HG03159 (cell line): ENCODE results near the gene GORASP1.

Experiments used
- ATAC-seq: cut with Tn5 transposase; IDR thresholded peaks from one replicate; pipeline ENCODE4 v1.9.1; 2021; ENCODE audit warnings: mild to moderate bottlenecking, moderate library complexity; ENCODE audit not compliant: unreplicated experiment

The GORASP1 gene

DNA sequence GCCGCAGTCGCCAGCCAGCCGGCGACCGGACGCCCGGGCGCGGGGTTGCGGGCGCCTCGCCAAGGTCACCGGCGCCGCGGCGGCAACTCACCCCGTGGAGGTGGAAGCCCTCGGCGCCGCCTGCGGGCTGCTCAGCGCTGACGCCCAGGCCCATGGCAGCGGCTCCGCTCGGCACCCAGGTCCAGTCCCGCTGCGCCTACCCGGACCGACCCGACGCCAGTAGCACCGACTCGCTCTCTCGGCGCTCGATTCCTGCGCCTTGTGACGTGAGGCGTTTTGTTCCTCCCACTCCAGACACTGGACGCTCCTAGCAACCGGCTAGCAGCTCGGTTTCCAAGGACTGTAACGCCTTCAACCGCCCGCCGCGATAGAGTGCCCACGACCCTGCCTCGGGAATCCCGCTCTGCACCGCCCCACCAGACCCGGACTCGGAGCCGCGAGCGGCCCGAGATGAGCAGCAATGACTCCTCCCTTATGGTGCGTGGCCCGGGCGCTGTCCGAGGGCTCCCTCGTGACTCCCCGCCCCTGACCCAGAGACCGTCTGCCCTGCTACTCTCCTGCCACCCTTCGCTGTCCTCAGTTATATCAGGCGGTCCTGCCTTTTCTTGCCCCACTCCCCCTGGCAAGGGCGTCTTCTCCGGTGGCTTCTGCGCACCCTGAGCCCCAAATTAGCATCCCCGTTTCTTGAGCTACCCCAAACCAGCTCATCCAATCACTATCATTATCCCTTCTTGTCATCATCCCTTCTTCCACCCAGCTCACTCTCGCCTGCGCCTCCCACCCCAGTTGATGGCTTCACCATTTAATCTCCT lies at the start of gene GORASP1, which contains the start of gene TTC21A:
GORASP1 (minus strand) TSS at position 240 of the 812 bp plus-strand sequence; CDS start at position 154, 86 bp downstream.
TTC21A (plus strand) TSS at position 293 of the 812 bp plus-strand sequence; CDS start at position 451, 158 bp downstream.
- ATAC-seq = peak; percentile 45

GRCh38 chr3:39156421-39156820 lies 49.0 kb upstream of the GORASP1 start:
- ATAC-seq = no peak

DNA sequence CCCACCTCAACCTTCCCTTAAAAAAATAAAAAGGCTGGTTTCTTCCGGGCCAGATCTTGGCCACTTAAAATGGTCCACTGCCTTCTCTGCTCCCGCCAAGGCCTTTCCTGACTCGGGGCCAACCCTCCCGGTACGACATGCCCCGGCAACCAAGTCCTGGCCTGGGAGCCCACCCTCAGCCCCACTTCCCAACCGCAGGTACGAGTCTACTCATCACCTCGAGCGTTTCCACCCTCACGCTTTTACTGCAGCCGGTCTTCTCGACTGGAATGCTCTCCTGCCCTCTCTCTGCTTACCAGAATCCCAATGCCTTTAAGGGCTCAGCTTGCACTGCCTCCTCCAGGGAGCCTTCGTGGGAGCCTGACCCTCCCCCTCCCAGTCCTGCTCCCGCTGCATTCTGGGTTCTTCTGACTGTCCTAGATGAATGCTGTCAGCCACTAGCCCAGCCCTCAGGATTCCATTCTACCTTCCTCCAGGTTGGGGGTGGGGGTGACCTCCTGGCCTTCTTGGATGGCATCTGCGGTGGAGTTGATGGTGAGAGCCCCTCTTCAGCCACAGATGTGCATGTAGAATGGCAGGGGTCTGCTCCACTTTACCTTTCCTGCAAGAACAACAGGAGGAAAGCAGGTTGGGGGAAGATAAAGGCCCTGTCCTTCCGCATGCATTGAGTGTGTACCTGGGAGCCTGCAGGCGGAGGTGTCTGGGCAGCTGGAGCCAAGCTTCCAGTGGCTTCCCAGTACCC lies 47.0 kb upstream of the GORASP1 start:
- no peak for ATAC-seq

GRCh38 chr3:39153977-39154279 lies 46.5 kb upstream of the GORASP1 start:
- no peak for ATAC-seq

DNA sequence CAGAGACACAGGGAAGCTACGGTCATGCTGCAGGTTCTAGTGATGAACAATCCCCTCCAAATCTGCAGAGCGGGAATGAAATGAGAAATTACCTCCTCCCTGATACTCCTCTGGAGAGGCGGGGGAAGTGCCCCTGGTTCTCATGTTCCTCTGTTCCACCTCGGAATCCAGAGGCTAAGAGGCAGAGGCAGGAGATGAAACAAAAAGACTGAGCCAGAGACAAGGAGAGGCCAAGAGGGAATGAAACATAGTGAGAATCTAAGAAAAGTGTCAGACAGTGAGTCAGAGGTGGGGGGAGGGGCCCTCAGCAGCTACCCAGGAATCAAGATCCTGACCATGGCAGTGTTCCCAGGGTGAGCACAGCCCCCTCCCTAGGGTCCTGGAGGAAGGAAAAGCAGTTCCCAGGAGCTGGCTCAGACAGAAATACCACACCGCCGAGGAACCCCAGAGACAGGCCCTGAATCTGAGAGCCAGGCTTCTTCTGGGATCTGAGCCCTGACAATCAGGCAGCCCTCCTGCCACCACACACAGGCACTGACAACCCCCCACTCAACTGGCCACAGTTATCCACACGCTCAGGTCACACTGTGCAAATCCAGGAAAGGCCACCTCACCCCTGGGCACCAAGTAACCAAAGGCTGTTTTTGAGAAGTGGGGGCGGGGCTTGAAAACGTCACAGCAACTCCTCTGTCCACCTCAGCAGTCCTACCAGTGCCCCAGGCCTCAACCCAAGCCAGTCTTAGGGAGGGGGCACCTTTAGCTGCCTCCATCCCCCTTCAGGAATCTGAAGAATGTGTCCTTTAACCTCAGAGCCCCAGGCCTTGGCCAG lies 43.6 kb upstream of the GORASP1 start:
- no peak for ATAC-seq

DNA sequence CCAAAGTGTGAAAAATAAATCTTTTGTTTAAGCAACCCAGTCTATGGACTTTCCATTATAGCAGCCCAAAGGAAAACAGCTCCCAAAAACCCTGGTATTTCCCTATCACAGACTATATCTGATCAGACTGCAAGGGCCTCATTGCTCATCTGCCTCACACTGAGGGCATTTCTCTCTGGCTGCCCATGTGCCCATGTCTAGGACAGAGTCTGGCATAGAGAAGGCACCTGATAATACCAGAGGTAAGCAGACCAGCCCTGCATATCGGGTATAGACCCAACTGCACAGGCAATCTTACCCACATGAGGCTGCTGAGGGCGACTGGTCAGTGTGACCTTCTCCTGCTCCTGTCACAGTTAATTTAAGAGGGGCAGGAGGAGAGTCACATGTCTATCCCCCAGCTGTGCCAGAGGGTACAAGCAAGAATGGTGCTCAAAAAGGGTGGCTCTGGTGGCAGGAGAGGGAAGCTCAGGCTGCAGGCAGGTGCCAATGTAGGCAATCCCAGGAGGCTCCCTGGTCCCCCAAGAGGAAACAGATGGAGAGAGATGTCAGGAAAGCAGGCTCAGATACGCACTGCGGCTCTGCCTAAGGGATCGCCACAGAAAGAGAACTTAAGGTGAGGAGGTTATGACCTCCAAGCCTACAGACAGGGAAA lies 42.8 kb upstream of the GORASP1 start:
- ATAC-seq = no peak

DNA sequence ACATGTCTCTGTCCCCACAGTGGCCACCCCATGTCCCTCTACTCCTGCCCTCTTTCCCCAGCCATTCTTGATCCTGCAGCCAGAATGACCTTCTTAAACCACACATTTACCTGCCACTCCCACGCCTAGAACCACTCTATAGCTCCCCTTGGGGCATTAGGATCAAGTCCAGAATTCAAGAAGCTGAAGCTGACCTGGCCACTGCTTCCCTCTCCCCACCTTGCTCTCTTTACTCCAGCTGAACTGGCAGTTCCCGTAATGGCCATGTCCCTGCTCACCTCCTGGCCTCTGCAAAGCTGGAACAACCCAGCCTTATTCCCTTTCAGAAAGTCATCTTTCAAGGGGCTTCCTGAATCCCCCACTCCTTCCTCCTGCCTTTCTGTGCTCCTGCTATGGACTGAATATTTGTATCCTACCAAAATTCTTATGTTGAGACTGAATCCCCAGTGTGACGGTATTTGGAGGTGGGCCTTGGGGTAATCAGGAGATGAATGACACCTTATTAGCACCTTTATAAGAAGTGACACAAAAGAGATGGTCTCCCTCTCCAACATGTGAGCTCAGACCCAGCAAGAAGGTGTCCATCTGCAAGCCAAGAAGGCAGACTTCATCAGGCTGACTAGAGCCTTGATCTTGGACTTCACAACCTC lies 42.2 kb upstream of the GORASP1 start:
- ATAC-seq = no peak

- ATAC-seq = no peak
Observed at GRCh38 chr3:39149059-39149455, 41.6 kb upstream of the GORASP1 start.

- ATAC-seq = no peak
Observed at GRCh38 chr3:39148435-39149058, 41.1 kb upstream of the GORASP1 start.

DNA sequence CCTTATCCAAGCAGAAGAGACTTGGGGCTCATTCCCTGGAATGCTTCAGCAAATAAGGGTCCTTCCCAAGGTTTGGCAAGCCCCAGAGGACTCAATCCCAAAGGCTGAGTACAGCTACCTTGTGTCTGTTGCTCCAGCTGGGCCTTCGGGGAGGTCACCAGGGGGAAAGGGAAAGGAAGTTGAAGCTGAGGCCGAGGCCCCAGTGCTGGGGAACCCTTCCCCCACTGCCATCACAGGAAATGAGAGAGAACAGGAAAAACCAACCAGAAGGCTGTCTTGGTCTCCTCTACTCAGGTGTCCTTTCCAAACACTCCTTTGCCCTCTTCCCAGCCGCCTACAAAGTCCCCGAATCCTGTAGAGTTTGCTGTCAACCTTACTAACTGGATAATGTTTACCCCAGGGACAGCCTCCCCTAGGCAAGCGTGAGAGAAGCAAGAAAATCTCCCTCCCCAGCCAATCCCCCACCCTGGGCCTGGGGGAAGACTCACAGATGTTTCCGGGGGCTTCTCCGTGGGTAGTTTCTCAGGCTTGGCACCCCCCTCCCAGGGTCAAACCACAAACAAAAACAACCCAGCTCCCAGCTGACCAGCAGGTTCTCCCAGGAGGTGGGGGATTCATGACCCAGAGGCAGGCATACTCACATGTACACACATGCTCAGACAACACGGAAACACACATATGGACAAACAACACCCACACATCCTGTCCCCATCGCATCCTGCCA lies 40.4 kb upstream of the GORASP1 start:
- ATAC-seq = peak; percentile 28

GRCh38 chr3:39146611-39147591 lies 39.5 kb upstream of the GORASP1 start:
- peak; percentile 14 for ATAC-seq

- ATAC-seq = no peak
Observed at GRCh38 chr3:39146083-39146501, 38.7 kb upstream of the GORASP1 start.

DNA sequence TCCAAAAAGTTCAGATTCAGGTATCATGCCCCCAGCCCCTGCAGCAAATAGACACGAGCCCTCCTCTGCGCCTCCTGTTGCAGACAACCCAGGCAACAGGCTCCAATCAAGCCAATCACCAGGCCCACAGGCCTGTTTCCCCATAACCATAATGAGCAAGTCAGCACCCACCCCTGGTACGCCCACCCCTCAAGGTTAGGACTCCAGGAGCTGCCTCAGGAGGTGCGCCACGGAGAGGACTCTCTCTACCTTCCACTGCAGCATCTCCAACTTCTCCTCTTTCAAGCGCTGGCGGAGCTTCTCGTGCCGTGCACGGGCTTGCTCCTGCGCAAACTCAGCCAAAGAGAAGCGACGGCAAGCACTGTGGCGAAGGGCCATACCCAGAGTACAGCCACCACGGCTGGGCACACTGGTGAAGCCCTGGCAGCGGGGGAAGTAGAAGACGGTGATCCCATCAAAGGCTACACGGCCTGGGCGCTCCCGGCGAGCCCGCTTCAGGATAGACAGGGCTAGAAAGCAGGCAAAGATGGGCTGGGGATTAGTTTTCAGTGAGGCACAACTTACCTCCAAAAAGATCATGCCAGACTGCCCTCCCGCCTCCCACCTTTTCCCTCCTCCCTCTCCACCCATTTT lies 37.4 kb upstream of the GORASP1 start:
- no peak for ATAC-seq

GRCh38 chr3:39144095-39144747 lies 36.8 kb upstream of the GORASP1 start:
- ATAC-seq = no peak

GRCh38 chr3:39143051-39143885 lies 35.8 kb upstream of the GORASP1 start:
- no peak for ATAC-seq

GRCh38 chr3:39142067-39142466 lies 34.6 kb upstream of the GORASP1 start:
- ATAC-seq = no peak
